DND-41 (cell line): ENCODE measurements around the gene TEAD1.

Experiments used
- ATAC-seq: fragments of 200-7000 bp; cut with Tn5 transposase; 3 replicates; pipeline ENCODE4 v1.9.1; 2021; ENCODE audit warnings: low read depth; ENCODE audit not compliant: insufficient read depth
- DNase-seq: peaks from one replicate; pipeline ENCODE4 v3.0.0-alpha.2; 2020
- H2AFZ ChIP-seq: 2 replicates; pipeline ENCODE4 v1.6.0; 2012; ENCODE audit warnings: low read depth, low read length
- H3K27ac ChIP-seq: 2 replicates; pipeline ENCODE4 v1.5.1; 2012; ENCODE audit warnings: low read length, inconsistent platforms
- H3K27me3 ChIP-seq: fragments of 200-600 bp; sonication (generic); 2 replicates; pipeline ENCODE4 v1.6.0; 2012; ENCODE audit warnings: low read length, mild to moderate bottlenecking, inconsistent platforms; ENCODE audit not compliant: insufficient read depth, poor library complexity
- H3K36me3 ChIP-seq: 2 replicates; pipeline ENCODE4 v1.5.1; 2012; ENCODE audit warnings: low read length, inconsistent platforms; ENCODE audit not compliant: insufficient read depth
- H3K4me1 ChIP-seq: 2 replicates; pipeline ENCODE4 v1.5.1; 2012; ENCODE audit warnings: mild to moderate bottlenecking, low read length; ENCODE audit not compliant: insufficient read depth
- H3K4me2 ChIP-seq: 2 replicates; pipeline ENCODE4 v1.6.0; 2012; ENCODE audit warnings: mild to moderate bottlenecking, moderate library complexity, low read length, inconsistent platforms; ENCODE audit not compliant: insufficient read depth
- H3K4me3 ChIP-seq, 2 experiments: fragments of 200-600 bp in 1 of 2; shearing (Covaris generic) in 1 of 2; 2 replicates each; pipeline ENCODE4 v1.5.1; 2012 to 2016; ENCODE audit warnings: inconsistent platforms in 2 of 2, low read length in 2 of 2, mild to moderate bottlenecking in 2 of 2, low read depth in 1 of 2, moderate library complexity in 1 of 2
- H3K79me2 ChIP-seq: 2 replicates; pipeline ENCODE4 v1.6.0; 2012; ENCODE audit warnings: low read length, inconsistent platforms; ENCODE audit not compliant: insufficient read depth
- H3K9ac ChIP-seq: 2 replicates; pipeline ENCODE4 v1.6.0; 2012; ENCODE audit warnings: low read depth, mild to moderate bottlenecking, inconsistent platforms, low read length, moderate library complexity
- H3K9me3 ChIP-seq: 2 replicates; pipeline ENCODE4 v1.5.1; 2012; ENCODE audit warnings: low read length, moderate library complexity, mild to moderate bottlenecking, inconsistent platforms; ENCODE audit not compliant: insufficient read depth, severe bottlenecking
- H4K20me1 ChIP-seq: 2 replicates; pipeline ENCODE4 v1.6.0; 2012; ENCODE audit warnings: low read length; ENCODE audit not compliant: insufficient read depth
- CTCF ChIP-seq: IDR thresholded peaks from 2 replicates; pipeline ENCODE4 v1.5.1; 2012; ENCODE audit warnings: borderline replicate concordance, low read length, moderate library complexity, mild to moderate bottlenecking; ENCODE audit not compliant: poor library complexity, severe bottlenecking; ENCODE audit errors: extremely low read depth
- EZH2 ChIP-seq: IDR thresholded peaks from 3 replicates; pipeline ENCODE4 v1.6.1; 2012; ENCODE audit warnings: borderline replicate concordance, low read depth, mild to moderate bottlenecking, moderate library complexity, low read length, inconsistent platforms; ENCODE audit not compliant: severe bottlenecking

The TEAD1 gene

GRCh38 chr11:12684816-12685215 is 10.6 kb downstream of the TEAD1 start:
- no peak for TF ChIP-seq EZH2
- no peak for TF ChIP-seq CTCF
- H4K20me1 ChIP-seq = no peaks in the 10 kb centered on the region
- no peaks in the 10 kb centered on the region for H3K9me3 ChIP-seq
- H2AFZ ChIP-seq = no peak overlapping the region
- H3K4me1 ChIP-seq = no peaks in the 10 kb centered on the region
- peaks cover 37% of the 10 kb centered on the region for H3K27me3 ChIP-seq
- no peak overlapping the region for H3K9ac ChIP-seq
- no peak overlapping the region for H3K4me3 ChIP-seq
- no peak for ATAC-seq
- no peak for DNase-seq
- no peak overlapping the region for H3K27ac ChIP-seq
- no peaks in the 10 kb centered on the region for H3K79me2 ChIP-seq
- H3K36me3 ChIP-seq = no peaks in the 10 kb centered on the region
- H3K4me2 ChIP-seq = no peak overlapping the region

GRCh38 chr11:12685229-12685628 is 11.0 kb downstream of the TEAD1 start:
- peaks cover 35% of the 10 kb centered on the region for H3K27me3 ChIP-seq
- no peaks in the 10 kb centered on the region for H3K36me3 ChIP-seq
- H3K4me3 ChIP-seq = no peak overlapping the region
- H3K9me3 ChIP-seq = no peaks in the 10 kb centered on the region
- no peak for ATAC-seq
- H3K4me1 ChIP-seq = no peaks in the 10 kb centered on the region
- DNase-seq = no peak
- TF ChIP-seq CTCF (no peak), EZH2 (no peak)
- H3K27ac ChIP-seq = no peak overlapping the region
- H3K4me2 ChIP-seq = no peak overlapping the region
- H2AFZ ChIP-seq = no peak overlapping the region
- H3K9ac ChIP-seq = no peak overlapping the region
- H4K20me1 ChIP-seq = no peaks in the 10 kb centered on the region
- H3K79me2 ChIP-seq = no peaks in the 10 kb centered on the region

GRCh38 chr11:12686246-12687060 is 12.2 kb downstream of the TEAD1 start:
- H4K20me1 ChIP-seq = no peaks in the 10 kb centered on the region
- no peak overlapping the region for H2AFZ ChIP-seq
- ATAC-seq (no peak), DNase-seq (no peak)
- no peaks in the 10 kb centered on the region for H3K4me1 ChIP-seq
- no peak overlapping the region for H3K9ac ChIP-seq
- no peak for TF ChIP-seq CTCF
- TF ChIP-seq EZH2 = no peak
- H3K4me2 ChIP-seq = no peak overlapping the region
- H3K27me3 ChIP-seq = peaks cover 31% of the 10 kb centered on the region
- no peaks in the 10 kb centered on the region for H3K79me2 ChIP-seq
- no peak overlapping the region for H3K4me3 ChIP-seq
- H3K9me3 ChIP-seq = no peaks in the 10 kb centered on the region
- no peaks in the 10 kb centered on the region for H3K36me3 ChIP-seq
- no peak overlapping the region for H3K27ac ChIP-seq
